ENCODE measurements around the gene MED12. TPM values are rescaled to one million over a fixed set of nuclear protein-coding genes. Genes with fewer than 3 reads are reported as not detected.

The MED12 gene
- total RNA-seq, result 10 to 100 TPM; 21.1 to 23.8 TPM
- long read RNA-seq, partial matches to known transcripts, result 3 of 5 reads
- long read RNA-seq, other reads (novel, unspliced or antisense), result 2 of 5 reads

DNA sequence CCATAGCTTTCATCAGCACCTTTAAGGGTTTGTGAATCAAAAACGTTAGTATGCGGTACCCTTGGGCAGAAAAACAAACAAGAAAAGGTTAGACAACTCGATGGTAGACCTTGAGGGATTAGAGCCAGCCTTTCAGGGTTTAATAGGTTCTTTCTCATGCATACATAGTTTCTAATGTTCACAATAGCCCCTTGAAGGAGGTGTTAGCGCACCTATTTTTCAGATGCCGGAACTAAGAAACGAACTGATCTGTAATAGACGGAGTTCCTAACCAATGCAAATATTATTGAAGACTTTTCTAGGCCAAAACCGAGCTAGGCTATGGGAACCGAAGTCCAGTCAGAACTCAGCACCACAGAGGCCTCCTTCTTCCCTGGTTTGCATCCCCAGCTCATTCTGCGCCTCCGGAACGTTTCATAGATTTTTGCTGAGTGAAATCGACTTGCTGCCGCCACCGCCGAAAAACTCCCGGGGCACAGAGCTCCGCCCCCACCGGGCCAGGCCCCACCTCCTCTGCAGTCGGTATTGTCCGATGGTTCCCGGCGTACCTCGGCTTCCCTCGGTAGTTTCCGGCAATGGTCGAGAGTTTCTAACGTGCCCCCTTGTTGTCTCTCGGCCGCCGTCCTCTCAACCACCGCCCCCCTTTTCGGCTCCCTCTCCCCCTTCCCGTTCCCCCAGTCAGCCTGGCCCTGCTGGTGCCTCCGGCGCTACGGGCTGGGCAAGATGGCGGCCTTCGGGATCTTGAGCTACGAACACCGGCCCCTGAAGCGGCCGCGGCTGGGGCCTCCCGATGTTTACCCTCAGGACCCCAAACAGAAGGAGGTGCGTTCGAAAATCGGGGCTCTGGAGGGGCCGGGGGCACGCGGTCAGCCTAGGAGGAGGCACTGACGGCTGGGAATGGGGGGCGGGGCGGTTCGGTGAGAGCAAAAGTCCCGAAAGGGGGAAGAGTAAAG is at the start of gene MED12:
Gene MED12, plus strand, starts transcription at position 565 of the 953 bp plus-strand sequence. Its CDS starts 159 bp downstream, at position 724.
- DNase-seq, result peak; percentile 88
- peak; percentile 98 to 99 for ATAC-seq
- intact Hi-C loops (cut with DNase I), result no loop called here

DNA sequence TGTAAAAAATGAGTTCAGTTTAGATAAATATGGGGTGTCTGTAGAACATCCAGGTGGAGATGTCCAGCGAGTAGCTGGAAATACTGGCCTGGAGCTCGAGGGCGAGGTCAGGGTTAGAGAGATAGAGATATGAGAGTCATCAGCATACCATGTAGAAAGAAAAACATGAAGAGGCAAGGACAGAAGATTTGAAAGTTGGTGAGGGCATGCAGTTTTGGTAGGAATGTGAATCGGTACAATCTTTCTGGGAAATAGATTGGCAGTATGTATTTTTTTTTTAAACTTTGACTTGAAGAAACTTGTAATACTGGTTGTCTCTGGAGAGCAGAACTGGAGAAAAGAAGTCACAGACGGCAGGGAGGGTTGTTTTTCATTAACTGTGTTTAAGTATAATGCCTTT is 47.9 kb upstream of the MED12 start:
- DNase-seq (no peak), ATAC-seq (no peak)
- intact Hi-C loops (cut with DNase I), result no loop called here

- ATAC-seq, result no peak
- intact Hi-C loops (cut with DNase I), result no loop called here
- no peak for DNase-seq
Observed at GRCh38 chrX:71081330-71082123, 36.9 kb upstream of the MED12 start.

DNA sequence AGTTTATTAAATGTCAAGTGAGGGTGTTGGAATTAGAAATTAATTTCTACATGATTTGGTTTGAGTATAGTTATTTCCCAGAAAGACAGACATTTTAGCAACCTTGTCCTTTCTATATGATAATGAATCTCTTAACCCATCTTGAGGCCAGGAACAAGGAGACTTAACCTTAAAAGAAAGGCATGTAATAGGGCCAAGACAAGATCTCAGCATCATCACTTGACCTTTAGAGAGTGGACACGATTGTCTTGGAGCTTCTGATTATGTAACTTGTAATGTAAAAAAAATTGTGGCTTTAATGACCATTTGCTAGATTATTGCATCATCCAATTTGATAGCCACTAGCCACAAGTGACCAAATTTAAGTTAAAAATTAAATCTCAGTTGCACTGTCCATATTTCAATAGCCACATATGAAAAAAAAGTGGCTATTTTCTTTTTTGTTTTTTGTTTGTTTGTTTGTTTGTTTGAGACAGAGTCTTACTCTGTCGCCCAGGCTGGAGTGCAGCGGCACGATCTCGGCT is 36.2 kb upstream of the MED12 start:
- no peak for ATAC-seq
- no peak for DNase-seq
- intact Hi-C loops (cut with DNase I), result no loop called here

- intact Hi-C loops (cut with DNase I), result no loop called here
- ATAC-seq, result no peak
- DNase-seq, result no peak
Observed at GRCh38 chrX:71082822-71083221, 35.6 kb upstream of the MED12 start.

GRCh38 chrX:71085900-71086299 is 32.5 kb upstream of the MED12 start:
- DNase-seq (no peak), ATAC-seq (no peak)
- intact Hi-C loops (cut with DNase I), result no loop called here

DNA sequence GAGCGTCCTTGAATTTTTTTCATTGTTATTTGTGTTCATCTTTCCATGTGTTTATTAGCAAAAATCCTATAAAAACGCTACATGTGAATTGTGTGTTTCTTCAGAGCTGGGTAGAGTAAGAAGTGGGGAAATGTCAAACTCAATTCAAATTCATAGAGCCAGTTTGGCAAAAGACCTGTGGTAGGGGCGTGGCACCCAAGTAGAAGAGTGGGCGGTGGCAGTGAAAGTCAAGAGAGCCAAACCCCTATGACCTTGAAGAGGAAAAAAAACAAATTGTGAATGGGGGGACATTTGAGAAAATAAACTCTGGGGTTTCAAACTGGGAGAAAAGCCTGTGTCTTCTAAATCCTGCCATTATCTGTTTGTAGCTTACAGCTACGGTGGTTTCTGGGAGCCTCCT is 27.1 kb upstream of the MED12 start:
- DNase-seq (no peak), ATAC-seq (no peak)
- intact Hi-C loops (cut with DNase I), result no loop called here

GRCh38 chrX:71095033-71095432 is 23.4 kb upstream of the MED12 start:
- ATAC-seq (no peak), DNase-seq (no peak)
- intact Hi-C loops (cut with DNase I), result loop anchor here in 1 of 2 donors (5.0 kb wide), 1 partner anchor 82 kb away; no protein-coding TSS in a partner anchor

GRCh38 chrX:71095555-71095980 is 22.8 kb upstream of the MED12 start, which contains the start of gene FOXO4:
TSS of gene FOXO4 (plus strand) at chrX:71095851. CDS start at chrX:71096529, 678 bp downstream.
- peak; percentile 93 for DNase-seq
- intact Hi-C loops (cut with DNase I), result loop anchor here in 1 of 2 donors (5.0 kb wide), 1 partner anchor 82 kb away; no protein-coding TSS in a partner anchor
- peak; percentile 96 to 97 for ATAC-seq

GRCh38 chrX:71095981-71096759 is 22.2 kb upstream of the MED12 start:
- peak; percentile 83 to 88 for ATAC-seq
- intact Hi-C loops (cut with DNase I), result loop anchor here in 1 of 2 donors (5.0 kb wide), 1 partner anchor 81 kb away; no protein-coding TSS in a partner anchor
- DNase-seq, result no peak

DNA sequence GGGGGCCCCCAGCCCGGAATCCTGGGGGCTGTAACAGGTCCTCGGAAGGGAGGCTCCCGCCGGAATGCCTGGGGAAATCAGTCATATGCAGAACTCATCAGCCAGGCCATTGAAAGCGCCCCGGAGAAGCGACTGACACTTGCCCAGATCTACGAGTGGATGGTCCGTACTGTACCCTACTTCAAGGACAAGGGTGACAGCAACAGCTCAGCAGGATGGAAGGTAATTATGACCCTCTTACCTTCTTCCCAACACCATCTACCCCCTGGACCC is 21.7 kb upstream of the MED12 start:
- ATAC-seq (no peak), DNase-seq (no peak)
- intact Hi-C loops (cut with DNase I), result loop anchor here in 1 of 2 donors (5.0 kb wide), 1 partner anchor 81 kb away; no protein-coding TSS in a partner anchor

DNA sequence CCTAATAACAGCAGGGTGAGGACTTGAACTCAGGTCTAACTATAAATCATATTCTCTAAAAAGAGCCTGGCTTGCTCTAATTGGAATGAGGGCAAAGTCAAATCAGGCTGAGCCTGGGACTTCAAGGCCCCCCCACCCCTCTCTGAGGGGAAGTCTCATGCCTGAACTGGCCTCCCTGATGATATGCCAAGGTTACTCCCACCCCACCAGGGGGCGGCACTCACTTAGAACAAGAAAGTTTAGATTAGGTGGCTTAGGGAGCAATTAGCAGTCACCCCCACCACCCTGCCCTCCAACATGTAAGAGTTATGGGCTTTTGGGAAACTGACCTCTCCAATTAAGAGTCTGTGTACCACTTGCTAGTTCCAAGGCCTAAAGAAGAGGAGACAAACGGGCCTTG is 20.1 kb upstream of the MED12 start:
- intact Hi-C loops (cut with DNase I), result loop anchor here in 1 of 2 donors (5.0 kb wide), 1 partner anchor 79 kb away; no protein-coding TSS in a partner anchor
- ATAC-seq, result no peak
- peak; percentile 62 for DNase-seq

DNA sequence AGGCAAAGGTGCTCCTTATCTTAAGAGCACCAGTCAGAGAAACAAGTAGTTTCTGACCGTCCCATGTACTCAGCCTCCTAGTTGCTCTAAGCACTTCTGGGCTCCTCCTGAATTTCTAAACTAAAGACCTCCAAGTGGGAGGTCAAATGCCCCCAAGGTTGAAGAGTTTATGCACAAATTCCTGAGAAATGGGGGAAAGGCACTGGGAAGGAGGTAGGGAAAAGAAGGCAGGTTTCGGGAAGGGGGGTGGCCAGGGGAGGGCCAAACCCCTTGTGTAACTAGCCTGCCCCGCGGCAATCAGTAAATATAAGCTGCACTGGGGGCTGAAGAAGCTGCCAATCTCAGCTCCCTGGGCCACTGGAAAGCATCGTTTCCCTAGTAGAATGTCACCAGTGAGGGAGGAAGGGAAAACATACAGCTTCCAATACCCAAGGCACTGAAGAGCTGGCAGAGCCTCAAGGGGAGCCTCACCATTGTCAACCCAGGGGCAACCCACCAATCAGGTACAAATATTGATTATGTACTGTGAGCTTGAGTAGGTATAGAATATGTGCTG is 19.4 kb upstream of the MED12 start:
- ATAC-seq (no peak), DNase-seq (no peak)
- intact Hi-C loops (cut with DNase I), result loop anchor here in 1 of 2 donors (5.0 kb wide), 1 partner anchor 78 kb away; no protein-coding TSS in a partner anchor

DNA sequence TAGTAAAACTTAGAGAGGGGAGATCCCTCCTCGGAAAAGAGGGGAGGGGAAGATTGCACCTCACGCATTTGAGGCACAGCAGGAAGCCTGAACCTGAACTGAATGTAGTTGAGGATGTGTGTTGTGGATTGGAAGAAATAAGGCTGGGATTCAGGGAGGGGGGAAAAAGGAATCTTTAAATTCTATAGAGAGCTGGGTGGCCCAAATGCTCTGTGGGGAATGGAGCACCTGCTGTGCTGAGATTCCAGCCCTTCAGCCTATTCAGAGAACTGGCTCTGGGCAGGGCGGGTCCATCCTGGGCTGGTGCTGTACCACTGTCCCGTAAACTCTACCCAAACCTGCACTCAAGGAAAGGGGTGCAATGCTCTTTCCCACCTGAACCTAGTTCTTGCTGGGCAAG is 18.7 kb upstream of the MED12 start:
- DNase-seq, result no peak
- ATAC-seq, result no peak
- intact Hi-C loops (cut with DNase I), result loop anchor here in 1 of 2 donors (5.0 kb wide), 1 partner anchor 78 kb away; no protein-coding TSS in a partner anchor

GRCh38 chrX:71100581-71101505 is 17.6 kb upstream of the MED12 start:
- no peak for DNase-seq
- intact Hi-C loops (cut with DNase I), result no loop called here
- ATAC-seq, result no peak

GRCh38 chrX:71102292-71102691 is 16.1 kb upstream of the MED12 start:
- intact Hi-C loops (cut with DNase I), result no loop called here
- no peak for DNase-seq
- no peak for ATAC-seq
